OCI-LY1 (cell line): ENCODE measurements around the gene PLEKHJ1.
A peak's percentile ranks its signal among the peaks of the same experiment; 100 is the strongest.

ENCODE experiments used
- EZH2 ChIP-seq: fragments of 200-600 bp; sonication (generic), shearing (Covaris generic); IDR thresholded peaks from 2 replicates; pipeline ENCODE4 v1.8.0; 2017; ENCODE audit warnings: borderline replicate concordance, mixed run types, mild to moderate bottlenecking, antibody characterized with exemption, low read length, moderate library complexity, mixed read lengths
- TF ChIP-seq, protein P1 (sequence below): fragments of 200-600 bp; sonication (generic), shearing (Covaris generic); IDR thresholded peaks from 2 replicates; pipeline ENCODE4 v1.5.1; 2017; ENCODE audit warnings: mild to moderate bottlenecking, antibody characterized with exemption, low read length, moderate library complexity, mixed read lengths

DNA sequence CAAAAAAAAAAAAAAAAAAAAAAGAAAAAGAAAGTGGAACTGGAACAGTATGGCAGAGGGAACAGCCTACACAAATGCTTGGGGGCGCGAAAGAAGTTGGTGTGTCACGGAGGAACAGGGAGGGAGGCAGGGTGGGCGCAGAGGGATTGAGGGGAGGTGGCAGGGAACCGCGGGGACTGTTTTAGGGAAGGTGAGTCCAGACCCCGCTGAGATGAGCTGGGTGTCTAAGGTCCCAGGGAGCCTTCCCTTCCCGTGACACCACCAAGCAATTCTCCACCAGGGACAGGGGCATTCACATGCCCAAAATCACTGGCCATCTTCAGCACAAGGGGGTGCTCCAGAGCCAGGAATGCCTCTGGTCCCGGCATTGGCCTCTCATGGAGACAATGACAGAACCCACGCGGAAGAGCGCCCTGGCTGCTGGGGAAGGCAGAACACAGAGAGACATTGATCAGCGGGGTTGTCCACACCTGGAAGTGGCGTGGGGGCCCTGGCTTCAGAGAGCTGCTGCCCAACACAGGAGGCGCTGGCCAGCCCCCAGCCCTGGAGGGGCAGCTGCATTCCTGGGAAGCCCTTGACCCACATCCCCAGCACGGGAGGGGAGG is 38.9 kb upstream of the PLEKHJ1 start:
- TF ChIP-seq, protein P1, sequence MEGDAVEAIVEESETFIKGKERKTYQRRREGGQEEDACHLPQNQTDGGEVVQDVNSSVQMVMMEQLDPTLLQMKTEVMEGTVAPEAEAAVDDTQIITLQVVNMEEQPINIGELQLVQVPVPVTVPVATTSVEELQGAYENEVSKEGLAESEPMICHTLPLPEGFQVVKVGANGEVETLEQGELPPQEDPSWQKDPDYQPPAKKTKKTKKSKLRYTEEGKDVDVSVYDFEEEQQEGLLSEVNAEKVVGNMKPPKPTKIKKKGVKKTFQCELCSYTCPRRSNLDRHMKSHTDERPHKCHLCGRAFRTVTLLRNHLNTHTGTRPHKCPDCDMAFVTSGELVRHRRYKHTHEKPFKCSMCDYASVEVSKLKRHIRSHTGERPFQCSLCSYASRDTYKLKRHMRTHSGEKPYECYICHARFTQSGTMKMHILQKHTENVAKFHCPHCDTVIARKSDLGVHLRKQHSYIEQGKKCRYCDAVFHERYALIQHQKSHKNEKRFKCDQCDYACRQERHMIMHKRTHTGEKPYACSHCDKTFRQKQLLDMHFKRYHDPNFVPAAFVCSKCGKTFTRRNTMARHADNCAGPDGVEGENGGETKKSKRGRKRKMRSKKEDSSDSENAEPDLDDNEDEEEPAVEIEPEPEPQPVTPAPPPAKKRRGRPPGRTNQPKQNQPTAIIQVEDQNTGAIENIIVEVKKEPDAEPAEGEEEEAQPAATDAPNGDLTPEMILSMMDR = peak; percentile 30; the same call in 1 of the 2 replicates
- TF ChIP-seq EZH2 = no peak
